ENCODE results near the gene RIGI. TPM values are rescaled to one million over a fixed set of nuclear protein-coding genes. Genes with fewer than 3 reads are reported as not detected.

Gene RIGI
- total RNA-seq, 1 experiment from 2014 or later: 3.9 TPM

DNA sequence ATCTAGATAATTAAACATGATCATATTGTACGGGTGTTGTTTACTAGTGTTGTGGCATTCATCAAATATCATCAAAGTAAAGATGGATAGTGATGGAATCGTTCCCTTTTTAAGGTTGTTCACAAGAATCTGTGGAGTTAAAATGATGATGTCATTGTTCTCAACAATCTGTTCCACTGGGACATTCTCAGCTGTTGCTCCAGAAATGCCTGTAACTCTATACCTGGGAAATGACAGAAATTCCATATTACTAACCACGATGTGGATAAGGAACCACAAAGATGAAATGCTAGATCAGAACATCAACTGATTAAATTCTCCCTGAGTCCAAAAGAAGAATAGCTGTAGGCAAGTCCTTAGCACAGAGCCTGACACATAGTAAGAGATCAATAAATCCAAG lies 38.0 kb downstream of the RIGI start:
- Histone ChIP-seq H3K9me3 (ENCODE audit: insufficient read depth, low read depth) (no peaks in the 10 kb centered on the region), H4K20me1 (ENCODE audit: insufficient read depth) (no peaks in the 10 kb centered on the region), H3K79me2 (ENCODE audit: low read depth) (no peaks in the 10 kb centered on the region), H3F3A (ENCODE audit: insufficient read depth, low read depth) (no peaks in the 10 kb centered on the region), H3K36me3 (ENCODE audit: low read depth) (no peaks in the 10 kb centered on the region), H3K4me3 (no peak overlapping the region), H3K27me3 (ENCODE audit: insufficient read depth, low read depth) (no peaks in the 10 kb centered on the region), H3K9me2 (ENCODE audit: insufficient read depth) (no peaks in the 10 kb centered on the region), H3K4me2 (no peak overlapping the region), H2AFZ (no peak overlapping the region), H3K27ac (no peak overlapping the region), H3K4me1 (replicated peaks; ENCODE audit: insufficient read depth) (no peaks in the 10 kb centered on the region)
- BruUV-seq (replicated peaks): no TSS peak
- intact Hi-C loops (cut with micrococcal nuclease; ENCODE audit: unreplicated experiment): no loop called here
- ChIA-PET CTCF (no interaction called here), POLR2A (ENCODE audit: unreplicated experiment) (no interaction called here)
- DNase-seq: no peak
- TF ChIP-seq EZH2 (IDR thresholded peaks at IDR 0.05; ENCODE audit: low read depth): no peak
- TF ChIP-seq, protein P1, sequence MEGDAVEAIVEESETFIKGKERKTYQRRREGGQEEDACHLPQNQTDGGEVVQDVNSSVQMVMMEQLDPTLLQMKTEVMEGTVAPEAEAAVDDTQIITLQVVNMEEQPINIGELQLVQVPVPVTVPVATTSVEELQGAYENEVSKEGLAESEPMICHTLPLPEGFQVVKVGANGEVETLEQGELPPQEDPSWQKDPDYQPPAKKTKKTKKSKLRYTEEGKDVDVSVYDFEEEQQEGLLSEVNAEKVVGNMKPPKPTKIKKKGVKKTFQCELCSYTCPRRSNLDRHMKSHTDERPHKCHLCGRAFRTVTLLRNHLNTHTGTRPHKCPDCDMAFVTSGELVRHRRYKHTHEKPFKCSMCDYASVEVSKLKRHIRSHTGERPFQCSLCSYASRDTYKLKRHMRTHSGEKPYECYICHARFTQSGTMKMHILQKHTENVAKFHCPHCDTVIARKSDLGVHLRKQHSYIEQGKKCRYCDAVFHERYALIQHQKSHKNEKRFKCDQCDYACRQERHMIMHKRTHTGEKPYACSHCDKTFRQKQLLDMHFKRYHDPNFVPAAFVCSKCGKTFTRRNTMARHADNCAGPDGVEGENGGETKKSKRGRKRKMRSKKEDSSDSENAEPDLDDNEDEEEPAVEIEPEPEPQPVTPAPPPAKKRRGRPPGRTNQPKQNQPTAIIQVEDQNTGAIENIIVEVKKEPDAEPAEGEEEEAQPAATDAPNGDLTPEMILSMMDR (conservative IDR thresholded peaks at IDR 0.05): no peak

DNA sequence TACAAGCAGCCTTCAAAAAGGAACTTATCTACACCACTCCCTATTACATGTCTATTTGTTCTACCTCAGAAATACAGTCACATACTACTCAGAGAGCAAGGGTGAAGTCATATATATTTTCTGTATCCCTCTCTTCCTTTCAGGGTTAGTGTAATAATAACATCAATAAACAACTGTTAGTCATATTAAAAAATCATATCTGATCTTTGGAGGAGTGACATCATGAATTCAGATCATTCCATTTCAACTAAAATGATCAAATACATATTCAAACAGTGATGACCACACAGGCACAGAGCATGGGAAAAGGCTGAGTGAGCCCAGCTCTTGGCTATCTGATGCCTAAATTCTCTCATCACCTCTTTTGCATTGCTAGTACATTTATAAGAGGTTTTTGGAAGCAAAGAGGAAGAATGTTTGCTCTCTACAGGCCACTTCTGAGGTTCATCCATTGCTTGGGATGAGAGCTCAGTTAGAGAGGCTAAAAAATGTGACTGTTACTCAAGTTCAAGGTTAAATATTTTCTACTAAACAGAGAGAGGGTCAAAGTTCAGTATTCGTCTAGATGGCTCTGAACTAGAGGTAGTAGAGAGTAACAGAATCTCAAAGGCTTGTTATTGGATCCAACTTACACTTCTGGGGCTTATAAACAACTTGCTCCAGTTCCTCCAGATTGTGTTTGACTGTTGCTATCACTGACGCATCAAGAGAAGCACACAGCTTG lies 39.0 kb downstream of the RIGI start:
- Histone ChIP-seq H3K4me1 (replicated peaks; ENCODE audit: insufficient read depth) (no peaks in the 10 kb centered on the region), H3K4me3 (no peak overlapping the region), H3K9me2 (ENCODE audit: insufficient read depth) (no peaks in the 10 kb centered on the region), H3K9me3 (ENCODE audit: insufficient read depth, low read depth) (no peaks in the 10 kb centered on the region), H3K79me2 (ENCODE audit: low read depth) (no peaks in the 10 kb centered on the region), H3F3A (ENCODE audit: insufficient read depth, low read depth) (no peaks in the 10 kb centered on the region), H3K4me2 (no peak overlapping the region), H2AFZ (no peak overlapping the region), H4K20me1 (ENCODE audit: insufficient read depth) (no peaks in the 10 kb centered on the region), H3K27ac (no peak overlapping the region), H3K36me3 (ENCODE audit: low read depth) (no peaks in the 10 kb centered on the region), H3K27me3 (ENCODE audit: insufficient read depth, low read depth) (no peaks in the 10 kb centered on the region)
- TF ChIP-seq, protein P1 (conservative IDR thresholded peaks at IDR 0.05): no peak
- TF ChIP-seq EZH2 (IDR thresholded peaks at IDR 0.05; ENCODE audit: low read depth): no peak
- DNase-seq: no peak
- ChIA-PET POLR2A (ENCODE audit: unreplicated experiment) (no interaction called here), CTCF (no interaction called here)
- intact Hi-C loops (cut with micrococcal nuclease; ENCODE audit: unreplicated experiment): no loop called here
- no TSS peak for BruUV-seq (replicated peaks)

DNA sequence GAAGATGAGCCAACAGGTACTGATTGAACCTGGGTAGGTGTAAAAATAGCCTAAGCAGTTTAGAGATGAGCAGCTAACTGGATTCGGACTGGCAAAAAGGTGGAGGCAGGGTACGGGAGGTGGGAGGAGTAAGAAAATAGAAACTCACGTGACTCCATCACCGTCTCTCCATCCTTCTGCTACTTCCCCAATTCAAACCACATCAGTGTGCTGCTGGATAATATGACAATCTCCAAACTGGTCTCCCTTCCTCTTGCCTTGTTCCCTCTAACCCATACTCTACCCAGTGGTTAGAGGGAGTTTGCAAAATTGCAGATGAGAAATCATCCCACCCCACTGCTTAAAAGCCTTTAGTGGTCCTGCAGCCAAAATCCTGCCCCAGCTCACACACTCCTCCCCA lies 42.7 kb downstream of the RIGI start:
- BruUV-seq (replicated peaks): no TSS peak
- no peaks in the 10 kb centered on the region for H3K36me3 ChIP-seq (ENCODE audit: low read depth)
- ChIA-PET CTCF (no interaction called here), POLR2A (ENCODE audit: unreplicated experiment) (no interaction called here)
- H3K27ac ChIP-seq: no peak overlapping the region
- H3F3A ChIP-seq (ENCODE audit: insufficient read depth, low read depth): no peaks in the 10 kb centered on the region
- no peaks in the 10 kb centered on the region for H3K9me2 ChIP-seq (ENCODE audit: insufficient read depth)
- H3K4me3 ChIP-seq: no peak overlapping the region
- no peak overlapping the region for H3K4me2 ChIP-seq
- no peak for DNase-seq
- no peaks in the 10 kb centered on the region for H3K27me3 ChIP-seq (ENCODE audit: insufficient read depth, low read depth)
- H3K9me3 ChIP-seq (ENCODE audit: insufficient read depth, low read depth): no peaks in the 10 kb centered on the region
- intact Hi-C loops (cut with micrococcal nuclease; ENCODE audit: unreplicated experiment): no loop called here
- TF ChIP-seq EZH2 (IDR thresholded peaks at IDR 0.05; ENCODE audit: low read depth): no peak
- TF ChIP-seq, protein P1 (conservative IDR thresholded peaks at IDR 0.05): no peak
- H4K20me1 ChIP-seq (ENCODE audit: insufficient read depth): no peaks in the 10 kb centered on the region
- H3K79me2 ChIP-seq (ENCODE audit: low read depth): no peaks in the 10 kb centered on the region
- H3K4me1 ChIP-seq (replicated peaks; ENCODE audit: insufficient read depth): no peaks in the 10 kb centered on the region
- no peak overlapping the region for H2AFZ ChIP-seq

Other genes starting within 250 kb of the RIGI start
- 26.1 and 30.2 TPM in 2 replicates for gene ACO1, start 141.6 kb downstream of the RIGI start, total RNA-seq (2021)
- gene SMIM27, start 26.1 kb upstream of the RIGI start, total RNA-seq (2021): 8.0 and 8.2 TPM in 2 replicates
- 8.0 and 11.1 TPM in 2 replicates for gene TOPORS, start 26.4 kb upstream of the RIGI start, total RNA-seq (2021)
- 46.9 and 49.6 TPM in 2 replicates for gene NDUFB6, start 47.0 kb upstream of the RIGI start, total RNA-seq (2021)
- gene TAF1L, start 109.5 kb upstream of the RIGI start, total RNA-seq (2021): 0.07 TPM in 1 of 2 replicates, not detected in the other